Muscle of back (tissue), 11 donors: Measurements from ENCODE around the gene DCLK3. TPM values are rescaled to one million over a fixed set of nuclear protein-coding genes. Genes with fewer than 3 reads are reported as not detected.
A peak's percentile ranks its signal among the peaks of the same experiment; 100 is the strongest.

ENCODE experiments used
- DNase-seq, 3 donors: peaks; one replicate each; pipeline versions ENCODE4 v3.0.0 to v3.0.0-alpha.2; 2013
- polyA plus RNA-seq, 10 donors: library from polyadenylated mRNA; unstranded; fragments of 120-200 nt; gene quantifications; one replicate each; pipeline ENCODE4 v1.2.1, GENCODE V29; 2013; ENCODE audit not compliant: insufficient read length in 10 of 10

The DCLK3 gene
- polyA plus RNA-seq, 10 donors: 1.6 to 4.2 (median 2.6) TPM

- no peak for DNase-seq
Measured at GRCh38 chr3:36771931-36772330, 7.6 kb upstream of the DCLK3 start.

GRCh38 chr3:36769926-36770325 is 5.6 kb upstream of the DCLK3 start:
- no peak for DNase-seq

GRCh38 chr3:36765104-36765503 is 751 bp upstream of the DCLK3 start:
- DNase-seq: no peak

- DNase-seq: no peak
Measured at GRCh38 chr3:36764704-36765038, 318 bp upstream of the DCLK3 start.

GRCh38 chr3:36762918-36763849 is 1.2 kb downstream of the DCLK3 start:
- no peak for DNase-seq

- no peak for DNase-seq
Measured at GRCh38 chr3:36761779-36762178, 2.6 kb downstream of the DCLK3 start.

- no peak for DNase-seq
Measured at GRCh38 chr3:36756269-36756668, 8.1 kb downstream of the DCLK3 start.

GRCh38 chr3:36751326-36751725 is 13.0 kb downstream of the DCLK3 start:
- no peak for DNase-seq

GRCh38 chr3:36750737-36751136 is 13.6 kb downstream of the DCLK3 start:
- no peak for DNase-seq

GRCh38 chr3:36744763-36745162 is 19.6 kb downstream of the DCLK3 start:
- no peak for DNase-seq

GRCh38 chr3:36743826-36744225 is 20.5 kb downstream of the DCLK3 start:
- DNase-seq: no peak

- no peak for DNase-seq
Measured at GRCh38 chr3:36741285-36741684, 23.1 kb downstream of the DCLK3 start.

GRCh38 chr3:36740787-36741186 is 23.6 kb downstream of the DCLK3 start:
- DNase-seq: no peak

GRCh38 chr3:36738702-36739101 is 25.7 kb downstream of the DCLK3 start:
- peak in 2 of 3 donors; percentile 14 to 53 for DNase-seq

GRCh38 chr3:36736301-36736700 is 28.1 kb downstream of the DCLK3 start:
- no peak for DNase-seq

GRCh38 chr3:36734742-36735141 is 29.6 kb downstream of the DCLK3 start:
- DNase-seq: peak in 1 of 3 donors; percentile 16

- DNase-seq: no peak
Measured at GRCh38 chr3:36733723-36734122, 30.6 kb downstream of the DCLK3 start.

- peak in 1 of 3 donors; percentile 17 for DNase-seq
Measured at GRCh38 chr3:36733162-36733696, 31.1 kb downstream of the DCLK3 start.

GRCh38 chr3:36730966-36731365 is 33.4 kb downstream of the DCLK3 start:
- no peak for DNase-seq

- peak; percentile 35 to 68 (median 55) for DNase-seq
Measured at GRCh38 chr3:36729204-36730056, 34.9 kb downstream of the DCLK3 start.

- DNase-seq: peak in 1 of 3 donors; percentile 54
Measured at GRCh38 chr3:36714343-36715086, 49.8 kb downstream of the DCLK3 start.

GRCh38 chr3:36713904-36714303 is 50.4 kb downstream of the DCLK3 start:
- no peak for DNase-seq
